ENCODE measurements around the gene CILP2.
A peak's percentile ranks its signal among the peaks of the same experiment; 100 is the strongest.

The CILP2 gene

GRCh38 chr19:19554074-19555023 is 16.3 kb downstream of the CILP2 start:
- intact Hi-C loops (cut with DNase I) = no loop called here
- peak in 24 of 42 donors; percentile 20 to 80 (median 48) for DNase-seq

DNA sequence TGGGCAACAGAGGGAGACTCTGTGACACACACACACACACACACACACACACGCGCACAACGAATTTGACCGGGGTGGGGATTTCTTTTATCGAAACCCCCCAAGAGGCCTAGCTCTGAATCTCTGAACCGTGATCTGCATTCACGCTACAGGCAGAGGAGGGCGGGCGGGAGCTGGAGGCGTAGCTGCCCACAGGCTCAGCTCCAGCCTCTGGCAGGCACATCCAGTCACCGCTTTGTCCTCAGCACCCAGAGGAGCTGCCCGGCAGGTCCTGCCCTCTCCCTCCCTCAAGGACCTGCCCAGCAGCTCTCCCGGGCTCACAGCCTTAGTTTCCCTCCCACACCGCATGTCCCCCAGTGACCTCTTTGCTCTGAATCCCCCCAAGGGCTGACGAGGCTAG is 20.0 kb downstream of the CILP2 start:
- DNase-seq = no peak
- intact Hi-C loops (cut with DNase I) = no loop called here

- intact Hi-C loops (cut with DNase I) = no loop called here
- DNase-seq = no peak
These were observed 20.6 kb downstream of the CILP2 start for GRCh38 chr19:19558636-19559035.

GRCh38 chr19:19559931-19560330 is 21.9 kb downstream of the CILP2 start:
- intact Hi-C loops (cut with DNase I) = no loop called here
- no peak for DNase-seq

DNA sequence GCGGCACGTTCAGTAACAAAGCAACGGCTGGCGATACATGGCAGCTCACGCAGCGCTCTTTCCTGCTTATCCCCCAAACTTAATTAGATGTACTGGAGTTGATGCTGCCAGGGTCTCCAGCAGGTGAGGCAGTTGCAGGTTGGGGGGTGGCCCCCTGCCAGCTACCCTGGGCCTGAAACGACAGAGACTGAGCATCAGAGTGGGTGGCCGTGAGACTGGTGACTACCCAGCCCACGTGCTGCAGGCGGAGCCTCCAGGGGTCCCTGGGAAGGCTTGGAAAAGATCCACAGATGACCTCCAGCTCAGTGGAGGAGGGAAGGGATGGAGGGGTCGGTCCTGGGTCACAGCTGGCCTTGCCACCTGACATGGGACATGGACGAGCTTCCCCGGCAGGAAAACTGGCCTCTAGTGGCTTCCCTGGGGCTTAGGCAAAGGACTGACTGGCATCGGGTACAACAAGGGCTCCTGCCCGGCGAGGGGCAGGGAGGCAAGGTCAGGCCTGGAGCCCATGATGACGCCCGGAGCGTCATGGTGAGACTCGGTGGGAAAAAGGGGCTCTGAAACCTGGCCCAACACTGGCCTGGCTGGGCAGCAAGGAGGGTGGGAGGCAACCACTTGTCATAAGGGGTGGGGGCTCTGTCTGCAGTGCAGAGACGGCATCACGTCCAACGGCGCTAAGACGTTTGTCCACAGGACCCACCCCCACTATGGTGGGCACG is 24.0 kb downstream of the CILP2 start:
- intact Hi-C loops (cut with DNase I) = no loop called here
- DNase-seq = no peak

- intact Hi-C loops (cut with DNase I) = no loop called here
- DNase-seq = no peak
These were observed 24.7 kb downstream of the CILP2 start for GRCh38 chr19:19562665-19563347.

DNA sequence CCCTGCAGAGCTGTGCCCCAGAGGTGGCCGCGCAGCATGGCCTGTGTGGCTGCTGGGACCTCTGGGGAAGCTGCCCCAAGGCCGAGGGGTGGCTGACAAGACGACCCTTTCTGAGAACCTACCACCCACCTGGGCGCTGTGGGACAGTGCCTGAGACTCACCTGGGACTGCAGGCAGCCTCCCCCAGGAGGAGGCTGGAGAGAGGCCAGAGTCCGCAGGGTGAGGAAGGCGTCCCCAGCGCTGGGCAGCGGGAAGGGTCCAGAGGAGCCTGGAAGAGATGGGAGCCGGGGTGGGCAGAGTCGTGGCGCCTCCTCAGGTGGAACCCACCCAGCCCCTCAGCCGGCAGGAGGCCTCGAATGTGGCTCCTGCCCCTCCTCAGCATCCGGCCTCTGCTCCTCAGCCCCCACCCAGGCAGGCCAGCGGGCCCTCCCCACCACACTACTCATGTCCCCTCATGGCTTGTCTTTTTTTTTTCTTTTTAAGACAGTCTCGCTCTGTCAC is 25.3 kb downstream of the CILP2 start:
- intact Hi-C loops (cut with DNase I) = no loop called here
- DNase-seq = no peak

GRCh38 chr19:19566306-19566705 is 28.2 kb downstream of the CILP2 start:
- no peak for DNase-seq
- intact Hi-C loops (cut with DNase I) = no loop called here

GRCh38 chr19:19567391-19567790 is 29.3 kb downstream of the CILP2 start:
- no peak for DNase-seq
- intact Hi-C loops (cut with DNase I) = no loop called here

- intact Hi-C loops (cut with DNase I) = no loop called here
These were observed 31.0 kb downstream of the CILP2 start for GRCh38 chr19:19568802-19569756.

DNA sequence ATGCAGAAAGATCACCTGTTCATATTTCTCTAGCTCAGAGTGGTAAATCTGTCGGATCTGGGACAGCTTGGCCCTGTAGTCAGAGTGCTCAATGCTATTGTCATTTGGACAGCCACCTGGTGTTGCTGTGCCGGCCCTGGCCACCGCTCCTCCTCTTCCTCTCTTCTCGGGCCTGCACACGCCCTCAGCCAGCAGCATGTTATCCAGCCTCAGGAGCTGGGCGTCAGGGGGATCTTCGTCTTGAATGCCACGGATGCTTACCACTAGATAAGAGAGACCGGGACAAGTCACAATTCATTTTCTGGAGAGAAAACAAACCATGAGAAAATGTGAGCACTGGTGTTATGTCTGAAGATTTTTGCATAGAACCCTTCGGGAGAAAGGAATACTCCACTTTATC is 32.5 kb downstream of the CILP2 start:
- intact Hi-C loops (cut with DNase I) = no loop called here
- no peak for DNase-seq

More at GRCh38 chr19:19568802-19569756, 31.0 kb downstream of the CILP2 start:
- DNase-seq = no peak

GRCh38 chr19:19571071-19571786 is 33.2 kb downstream of the CILP2 start:
- no peak for DNase-seq
- intact Hi-C loops (cut with DNase I) = no loop called here

DNA sequence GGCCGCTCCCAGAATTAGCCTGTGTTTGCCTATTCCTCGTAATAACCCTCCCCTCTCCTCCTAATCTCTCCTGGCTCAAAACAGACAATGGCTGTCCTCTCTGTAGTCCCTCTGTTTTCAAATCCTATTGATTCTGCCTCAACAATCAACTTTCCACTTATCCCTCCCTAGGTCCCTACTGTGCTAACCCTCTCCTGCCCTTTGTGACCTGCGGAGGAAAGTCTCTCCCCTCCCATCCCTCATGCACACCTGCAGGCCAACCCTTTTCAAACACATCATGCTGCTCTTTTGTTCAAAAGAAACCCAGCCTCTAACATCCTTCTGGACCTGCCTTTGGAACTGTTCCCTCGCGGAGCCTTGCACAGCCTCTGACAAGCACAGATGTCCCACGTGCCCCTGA is 37.3 kb downstream of the CILP2 start:
- intact Hi-C loops (cut with DNase I) = no loop called here
- DNase-seq = no peak

DNA sequence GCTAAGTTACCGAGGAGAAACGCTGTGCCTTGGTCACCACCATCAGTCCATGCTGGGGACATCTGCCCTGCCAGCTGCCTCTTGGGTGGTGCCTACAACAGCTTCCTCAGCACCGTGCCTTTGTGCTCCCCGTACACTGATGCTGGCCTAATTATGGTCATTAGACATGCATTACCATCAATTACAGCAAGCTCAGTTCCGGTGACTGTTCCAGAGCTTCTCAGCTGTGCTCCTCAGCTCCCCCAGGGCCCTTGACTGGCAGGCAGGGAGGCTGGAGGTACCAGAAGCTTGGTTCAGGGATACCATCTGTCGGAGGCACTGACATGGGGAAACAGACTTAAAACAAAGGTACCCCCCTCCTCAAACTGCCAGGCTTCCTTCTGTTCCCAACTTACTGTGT is 40.2 kb downstream of the CILP2 start:
- peak in 2 of 42 donors; percentile 1 to 7 for DNase-seq
- intact Hi-C loops (cut with DNase I) = no loop called here

DNA sequence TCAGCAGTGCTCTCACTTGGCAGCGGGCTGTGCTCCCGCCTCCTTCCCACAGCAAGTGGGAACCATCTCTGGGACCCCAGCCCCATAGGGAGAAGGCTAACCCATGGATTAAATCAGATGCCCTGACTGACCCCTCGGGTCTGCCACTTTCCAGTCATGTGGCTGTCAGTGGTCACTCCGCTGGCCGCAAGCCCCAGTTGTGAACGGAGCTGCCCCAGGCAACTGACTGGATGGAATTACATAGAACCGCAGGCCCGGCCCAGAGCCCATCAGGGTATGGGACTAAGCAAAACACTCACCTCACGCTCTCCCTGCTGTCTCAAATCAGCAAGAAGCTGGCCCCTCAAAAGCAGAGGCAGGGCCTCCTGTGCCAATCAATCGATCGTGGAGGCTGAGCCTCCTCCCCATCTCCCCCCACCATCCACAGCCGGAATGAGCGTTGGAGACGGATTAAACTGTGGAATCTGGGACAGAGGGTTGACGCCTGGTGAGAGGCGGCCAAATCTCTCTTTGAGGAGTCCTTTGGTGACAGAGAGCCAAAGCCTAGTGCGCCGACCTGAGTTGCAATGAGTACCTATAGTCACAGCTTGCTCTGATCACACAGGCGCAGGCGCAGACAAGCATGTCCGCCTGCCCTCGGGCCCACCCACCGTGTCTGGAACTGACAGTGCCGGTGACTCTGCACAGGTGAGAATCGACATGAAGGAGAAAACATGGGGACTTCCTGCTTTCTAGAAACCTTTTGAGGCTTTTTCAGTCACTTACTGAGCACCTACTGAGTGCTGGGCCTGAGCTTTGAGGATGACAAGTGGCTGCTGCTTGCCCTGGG is 41.7 kb downstream of the CILP2 start:
- DNase-seq = no peak
- intact Hi-C loops (cut with DNase I) = no loop called here

GRCh38 chr19:19580418-19580817 is 42.4 kb downstream of the CILP2 start:
- intact Hi-C loops (cut with DNase I) = no loop called here
- no peak for DNase-seq

- DNase-seq = no peak
- intact Hi-C loops (cut with DNase I) = no loop called here
These were observed 43.3 kb downstream of the CILP2 start for GRCh38 chr19:19581391-19581790.

Data from head of caudate nucleus (tissue), 42 donors.